GM04503 (cell line): ENCODE data around the gene TSPAN31.
A peak's percentile ranks its signal among the peaks of the same experiment; 100 is the strongest.
"Not testable (repeated sequence)": the region's sequence is repeated elsewhere in the genome, so short reads cannot be mapped to it uniquely, and the experiment has no call there.

Experiments used
- DNase-seq: peaks from one replicate; pipeline ENCODE4 v3.0.0-alpha.2; 2012; ENCODE audit warnings: low read depth

TSPAN31 gene

GRCh38 chr12:57744777-57745484 is at the start of gene TSPAN31:
TSS of gene TSPAN31 (plus strand) at chr12:57745039. CDS start at chr12:57745155, 116 bp downstream.
- peak; percentile 92 for DNase-seq

GRCh38 chr12:57695770-57696432 is 48.9 kb upstream of the TSPAN31 start:
- no peak for DNase-seq

- no peak for DNase-seq
Observed at GRCh38 chr12:57697076-57697475, 47.8 kb upstream of the TSPAN31 start.

GRCh38 chr12:57698414-57698813 is 46.4 kb upstream of the TSPAN31 start:
- no peak for DNase-seq

- no peak for DNase-seq
Observed at GRCh38 chr12:57700317-57700716, 44.5 kb upstream of the TSPAN31 start.

- no peak for DNase-seq
Observed at GRCh38 chr12:57707250-57707649, 37.6 kb upstream of the TSPAN31 start.

GRCh38 chr12:57708296-57708695 is 36.5 kb upstream of the TSPAN31 start:
- no peak for DNase-seq

- no peak for DNase-seq
Observed at GRCh38 chr12:57712701-57713100, 32.1 kb upstream of the TSPAN31 start.

- DNase-seq, result no peak
Observed at GRCh38 chr12:57713209-57713608, 31.6 kb upstream of the TSPAN31 start.

GRCh38 chr12:57715036-57715748 is 29.6 kb upstream of the TSPAN31 start:
- not testable (repeated sequence) for DNase-seq

- no peak for DNase-seq
Observed at GRCh38 chr12:57715786-57716185, 29.1 kb upstream of the TSPAN31 start.

- DNase-seq, result no peak
Observed at GRCh38 chr12:57716305-57716704, 28.5 kb upstream of the TSPAN31 start.

- no peak for DNase-seq
Observed at GRCh38 chr12:57717131-57717530, 27.7 kb upstream of the TSPAN31 start.

GRCh38 chr12:57717846-57718640 is 26.8 kb upstream of the TSPAN31 start:
- no peak for DNase-seq

- DNase-seq, result no peak
Observed at GRCh38 chr12:57718641-57719528, 26.0 kb upstream of the TSPAN31 start.

GRCh38 chr12:57719777-57720605 is 24.8 kb upstream of the TSPAN31 start:
- no peak for DNase-seq

GRCh38 chr12:57720606-57721595 is 23.9 kb upstream of the TSPAN31 start:
- DNase-seq, result no peak

- DNase-seq, result not testable (repeated sequence)
Observed at GRCh38 chr12:57721846-57722608, 22.8 kb upstream of the TSPAN31 start.
